GM21723 (cell line): ENCODE data around the gene SLC38A8.

Source experiments
- ATAC-seq: cut with Tn5 transposase; IDR thresholded peaks from one replicate; pipeline ENCODE4 v1.9.1; 2021; ENCODE audit warnings: mild to moderate bottlenecking, moderate library complexity; ENCODE audit not compliant: unreplicated experiment

SLC38A8 gene

GRCh38 chr16:84033251-84034195, 9.1 kb downstream of the SLC38A8 start:
- no peak for ATAC-seq

- ATAC-seq = no peak
These were observed 10.0 kb downstream of the SLC38A8 start for GRCh38 chr16:84032458-84033178.

- ATAC-seq = no peak
These were observed 11.0 kb downstream of the SLC38A8 start for GRCh38 chr16:84031556-84031955.

- ATAC-seq = no peak
These were observed 13.1 kb downstream of the SLC38A8 start for GRCh38 chr16:84029297-84030047.

- no peak for ATAC-seq
These were observed 15.0 kb downstream of the SLC38A8 start for GRCh38 chr16:84027625-84028024.

GRCh38 chr16:84026606-84027005, 16.0 kb downstream of the SLC38A8 start:
- no peak for ATAC-seq

- ATAC-seq = no peak
These were observed 17.7 kb downstream of the SLC38A8 start for GRCh38 chr16:84024854-84025253.

- no peak for ATAC-seq
These were observed 20.0 kb downstream of the SLC38A8 start for GRCh38 chr16:84022644-84023043.

- no peak for ATAC-seq
These were observed 21.1 kb downstream of the SLC38A8 start for GRCh38 chr16:84021488-84021887.

GRCh38 chr16:84020353-84020752, 22.2 kb downstream of the SLC38A8 start:
- no peak for ATAC-seq

GRCh38 chr16:84018710-84019109, 23.9 kb downstream of the SLC38A8 start:
- ATAC-seq = no peak

GRCh38 chr16:84016477-84016876, 26.1 kb downstream of the SLC38A8 start:
- ATAC-seq = no peak

- ATAC-seq = no peak
These were observed 27.2 kb downstream of the SLC38A8 start for GRCh38 chr16:84015399-84015798.

GRCh38 chr16:84014570-84015327, 27.8 kb downstream of the SLC38A8 start:
- ATAC-seq = no peak

GRCh38 chr16:84013787-84014569, 28.6 kb downstream of the SLC38A8 start:
- ATAC-seq = peak; percentile 87

GRCh38 chr16:84009282-84009681, 33.3 kb downstream of the SLC38A8 start:
- no peak for ATAC-seq

GRCh38 chr16:84007965-84008364, 34.6 kb downstream of the SLC38A8 start:
- no peak for ATAC-seq

GRCh38 chr16:84007520-84007919, 35.1 kb downstream of the SLC38A8 start:
- ATAC-seq = no peak

GRCh38 chr16:84005391-84005790, 37.2 kb downstream of the SLC38A8 start:
- no peak for ATAC-seq

- ATAC-seq = no peak
These were observed 38.2 kb downstream of the SLC38A8 start for GRCh38 chr16:84004442-84004841.
